Stimulated activated CD4-positive, alpha-beta T cell treated with anti-CD3 and anti-CD28 coated beads, Interleukin-15, amount 100 ng/mL, for 48 hours (primary cell): Measurements from ENCODE around the gene NCK2.
"Not testable (repeated sequence)": the region's sequence is repeated elsewhere in the genome, so short reads cannot be mapped to it uniquely, and the experiment has no call there.

Experiments
- DNase-seq, 2 donors: peaks; one replicate each; pipeline ENCODE4 v3.0.0-alpha.2; 2020; ENCODE audit warnings: low read depth in 2 of 2

NCK2 gene

GRCh38 chr2:105755895-105756294, 11.2 kb downstream of the NCK2 start:
- DNase-seq, result no peak

DNA sequence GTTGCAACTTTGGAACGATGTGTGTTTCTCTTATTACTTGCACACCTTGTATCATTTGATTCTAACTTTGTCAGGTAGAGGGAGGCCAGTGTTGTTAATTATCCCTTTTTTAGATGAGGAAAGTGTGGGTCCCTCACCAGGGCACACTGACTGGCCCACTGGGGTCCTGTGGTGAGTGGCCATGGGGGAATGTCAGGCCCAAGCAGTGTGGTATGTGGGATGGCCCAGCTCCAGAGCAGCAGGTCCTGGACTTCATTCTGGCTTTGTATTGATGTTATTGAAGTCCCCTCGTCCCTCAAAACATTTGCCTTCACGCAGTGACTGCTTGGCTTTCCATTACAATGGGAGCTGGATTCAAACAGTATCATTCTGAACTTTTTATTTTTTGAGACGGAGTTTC, 11.7 kb downstream of the NCK2 start:
- no peak for DNase-seq

DNA sequence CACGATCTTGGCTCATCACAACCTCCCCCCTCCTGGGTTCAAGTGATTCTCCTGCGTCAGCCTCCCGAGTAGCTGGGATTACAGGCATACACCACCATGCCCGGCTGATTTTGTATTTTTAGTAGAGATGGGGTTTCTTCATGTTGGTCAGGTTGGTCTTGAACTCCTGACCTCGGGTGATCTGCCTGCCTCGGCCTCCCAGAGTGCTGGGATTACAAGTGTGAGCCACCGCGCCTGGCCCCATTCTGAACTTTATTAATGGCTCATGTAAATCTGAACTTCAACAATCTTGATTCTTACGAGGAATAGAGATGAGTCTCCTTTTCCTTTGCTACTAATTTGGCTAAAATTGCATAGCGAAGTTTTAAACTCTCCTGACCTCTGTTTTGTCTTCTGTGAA, 12.2 kb downstream of the NCK2 start:
- DNase-seq, result not testable (repeated sequence)

DNA sequence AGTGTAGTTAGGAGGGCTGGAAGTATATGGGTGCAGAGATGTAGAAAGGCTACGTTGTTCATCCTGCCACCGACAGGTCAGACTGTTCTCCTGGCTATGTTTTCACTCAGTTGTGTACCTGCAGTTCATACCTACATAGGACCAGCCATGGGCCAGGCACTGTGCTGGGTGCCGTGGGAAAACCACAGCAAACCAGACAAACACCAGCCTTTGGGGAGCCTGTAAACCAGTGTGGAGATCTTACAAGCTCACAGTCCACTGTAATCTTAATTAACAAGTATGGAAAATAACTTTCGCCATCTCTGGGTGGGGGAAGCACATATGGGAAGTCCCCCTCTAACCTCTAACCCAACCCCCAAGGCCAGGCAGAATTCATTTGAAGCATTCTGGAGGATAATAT, 12.7 kb downstream of the NCK2 start:
- no peak for DNase-seq

DNA sequence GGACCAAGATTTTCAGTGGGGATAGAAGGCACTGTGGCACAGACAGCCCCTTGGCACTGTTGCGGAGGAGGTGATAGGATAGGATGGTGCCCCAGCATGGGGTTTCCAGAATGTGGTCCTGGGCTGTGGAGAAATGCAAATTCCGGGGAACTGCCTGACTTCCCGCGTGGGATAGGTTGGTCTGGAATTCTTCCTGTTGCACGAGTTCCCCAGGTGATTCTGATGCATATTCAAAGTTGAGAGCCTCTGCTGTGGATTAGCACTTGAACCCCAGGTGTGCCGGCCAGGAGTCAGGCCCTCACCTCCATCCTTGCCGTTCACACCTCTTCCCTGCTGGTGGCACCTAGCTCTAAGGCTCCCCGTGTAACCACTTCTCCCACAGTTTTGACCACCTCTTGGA, 15.5 kb downstream of the NCK2 start:
- no peak for DNase-seq

- DNase-seq, result no peak
Observed at GRCh38 chr2:105760639-105761337, 16.1 kb downstream of the NCK2 start.

- DNase-seq, result no peak
Observed at GRCh38 chr2:105761931-105762515, 17.3 kb downstream of the NCK2 start.

DNA sequence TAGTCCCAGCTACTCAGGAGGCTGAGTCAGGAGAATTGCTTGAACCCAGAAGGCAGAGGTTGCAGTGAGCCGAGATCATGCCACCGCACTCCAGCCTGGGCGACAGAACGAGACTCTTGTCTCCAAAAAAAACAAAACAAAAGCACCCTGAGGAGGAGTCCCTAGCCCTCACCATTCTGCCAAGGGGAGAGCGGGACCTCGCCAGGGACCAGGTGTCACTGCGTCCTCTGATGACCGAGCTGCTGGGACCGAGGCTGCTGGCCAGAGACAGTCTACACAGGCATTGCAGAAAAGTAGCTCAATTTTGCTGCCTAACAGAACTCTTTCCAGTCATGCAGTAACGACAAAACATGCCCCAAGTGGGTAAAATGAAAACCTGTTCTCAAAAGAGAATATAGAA, 18.4 kb downstream of the NCK2 start:
- no peak for DNase-seq

DNA sequence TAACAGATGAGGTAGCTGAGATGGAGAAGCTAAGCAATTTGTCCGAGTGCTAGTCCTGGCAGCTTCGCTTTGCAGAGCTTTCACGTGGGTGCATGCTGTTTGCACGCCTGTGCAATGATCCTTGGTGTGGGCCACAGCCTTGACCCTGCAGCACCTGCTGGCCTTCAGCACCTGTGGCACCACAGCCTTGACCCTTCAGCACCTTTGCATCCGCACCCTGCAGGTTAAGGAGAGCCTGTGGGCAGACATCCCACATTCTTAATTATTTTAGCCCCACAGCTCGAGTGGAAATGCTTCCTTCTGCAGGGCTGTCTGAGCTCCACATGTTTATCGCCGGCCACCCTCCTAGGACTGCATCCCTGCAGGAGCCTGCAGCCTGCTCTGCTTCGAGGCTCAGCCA, 19.3 kb downstream of the NCK2 start:
- no peak for DNase-seq

GRCh38 chr2:105765415-105766299, 20.9 kb downstream of the NCK2 start:
- no peak for DNase-seq

GRCh38 chr2:105766300-105766866, 21.7 kb downstream of the NCK2 start:
- DNase-seq, result no peak

- no peak for DNase-seq
Observed at GRCh38 chr2:105768176-105768575, 23.5 kb downstream of the NCK2 start.

- DNase-seq, result no peak
Observed at GRCh38 chr2:105768961-105769452, 24.3 kb downstream of the NCK2 start.

DNA sequence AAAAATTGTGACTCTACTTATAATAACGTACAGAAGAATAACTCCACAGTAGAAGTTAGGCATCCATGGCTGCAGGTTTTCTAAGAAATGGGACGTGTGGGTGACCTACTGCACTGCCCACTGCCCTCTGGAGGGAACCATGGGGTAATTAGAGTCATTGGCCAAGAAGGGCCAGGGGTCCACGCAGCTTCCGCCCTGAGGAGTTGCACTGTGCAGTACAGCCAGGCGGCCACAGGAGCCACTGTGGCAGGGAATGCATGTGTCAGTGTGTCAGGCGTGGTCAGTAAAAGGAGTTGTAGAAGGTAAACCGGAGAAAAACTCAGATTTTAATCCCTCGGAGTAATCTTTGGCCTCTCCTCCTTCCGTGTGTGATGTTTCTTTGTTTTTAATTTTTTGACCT, 24.8 kb downstream of the NCK2 start:
- no peak for DNase-seq

DNA sequence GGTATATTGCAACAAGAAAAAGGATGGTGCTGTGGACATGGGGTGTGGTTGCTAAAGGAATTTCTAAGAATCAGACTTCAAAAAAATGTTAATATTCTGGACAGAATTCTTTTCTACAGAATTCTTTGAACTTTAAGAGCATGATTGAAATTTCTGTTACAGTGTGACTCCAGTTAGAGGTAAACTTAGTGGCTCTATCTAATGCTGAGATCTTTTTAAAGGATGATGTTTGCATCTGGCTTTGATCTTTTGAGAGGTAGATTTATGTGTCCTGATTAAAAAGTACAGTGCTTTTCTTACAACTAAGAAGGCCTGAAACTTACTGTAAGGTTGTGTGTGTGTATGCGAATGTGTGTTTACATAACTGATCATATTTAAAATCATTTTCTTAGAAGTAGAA, 25.4 kb downstream of the NCK2 start:
- no peak for DNase-seq

GRCh38 chr2:105771291-105771690, 26.6 kb downstream of the NCK2 start:
- DNase-seq, result not testable (repeated sequence)

- no peak for DNase-seq
Observed at GRCh38 chr2:105771836-105772235, 27.1 kb downstream of the NCK2 start.

GRCh38 chr2:105772362-105772761, 27.6 kb downstream of the NCK2 start:
- no peak for DNase-seq

- no peak for DNase-seq
Observed at GRCh38 chr2:105773568-105773967, 28.9 kb downstream of the NCK2 start.

GRCh38 chr2:105774781-105775337, 30.1 kb downstream of the NCK2 start:
- DNase-seq, result no peak

GRCh38 chr2:105775809-105776559, 31.3 kb downstream of the NCK2 start:
- DNase-seq, result no peak
